Calu3 (cell line): ENCODE data around the gene PKP3. TPM values are rescaled to one million over a fixed set of nuclear protein-coding genes. Genes with fewer than 3 reads are reported as not detected.

ENCODE experiments used
- BruUV-seq: library from RNA; stranded (reverse); fragments of 400-500 nt; replicated peaks from 2 replicates; lab custom pipeline; 2021; lab: Mats Ljungman, UMichigan
- CTCF ChIA-PET: fragments of 300-600 bp; sonication (Branson Sonifier 250); formaldehyde crosslinking; loops from one replicate; lab custom pipeline; 2022; ENCODE audit warnings: antibody characterized with exemption; lab: Charles Lee
- DNase-seq: peaks from one replicate; pipeline ENCODE4 v3.0.0; 2022
- H3K27ac Mint-ChIP-seq: one replicate; pipeline ENCODE4 v1.8.0; 2022; ENCODE audit warnings: mixed read lengths; ENCODE audit not compliant: unreplicated experiment
- H3K27me3 Mint-ChIP-seq: one replicate; pipeline ENCODE4 v1.8.0; 2022; ENCODE audit warnings: mixed read lengths; ENCODE audit not compliant: unreplicated experiment
- H3K36me3 Mint-ChIP-seq: one replicate; pipeline ENCODE4 v1.8.0; 2022; ENCODE audit warnings: mild to moderate bottlenecking, moderate library complexity, mixed read lengths; ENCODE audit not compliant: insufficient read depth, unreplicated experiment
- H3K4me1 Mint-ChIP-seq: one replicate; pipeline ENCODE4 v1.8.0; 2022; ENCODE audit warnings: mild to moderate bottlenecking, low read depth, mixed read lengths; ENCODE audit not compliant: unreplicated experiment
- H3K4me3 Mint-ChIP-seq: one replicate; pipeline ENCODE4 v1.8.0; 2022; ENCODE audit warnings: mild to moderate bottlenecking, low read depth, moderate library complexity, mixed read lengths; ENCODE audit not compliant: unreplicated experiment
- H3K9me3 Mint-ChIP-seq: one replicate; pipeline ENCODE4 v1.8.0; 2022; ENCODE audit warnings: low read depth, mixed read lengths; ENCODE audit not compliant: unreplicated experiment
- CTCF ChIP-seq: fragments of 200-600 bp; IDR thresholded peaks from one replicate; pipeline ENCODE4 v1.8.0; 2022; ENCODE audit warnings: antibody characterized with exemption; ENCODE audit not compliant: unreplicated experiment
- intact Hi-C: fragments of 100-400 bp; cut with micrococcal nuclease; formaldehyde crosslinking; loops from one replicate; pipeline ENCODE4 v1.10.0; 2022; ENCODE audit not compliant: unreplicated experiment
- total RNA-seq: library from RNA; stranded (reverse); gene quantifications from 2 replicates; pipeline ENCODE4 v1.2.3, GENCODE V29; 2022

The PKP3 gene
- total RNA-seq, 1 experiment from 2014 or later: 128 TPM

- DNase-seq: no peak
- CTCF ChIA-PET: interaction anchor here (1.2 kb wide), 1 partner anchor 30 kb away, joined by 6 read pairs; no protein-coding TSS in a partner anchor
- intact Hi-C loops: no loop called here
- Mint-ChIP-seq H3K27ac (no peak overlapping the region), H3K9me3 (no peaks in the 10 kb centered on the region), H3K36me3 (peaks cover 39% of the 10 kb centered on the region), H3K27me3 (no peaks in the 10 kb centered on the region), H3K4me1 (peaks cover 7% of the 10 kb centered on the region), H3K4me3 (peak overlapping the region; percentile 78)
- TF ChIP-seq CTCF: no peak
- BruUV-seq: no TSS peak
Measured at GRCh38 chr11:417652-418342, 23.8 kb downstream of the PKP3 start.

GRCh38 chr11:418343-419247, 24.6 kb downstream of the PKP3 start:
- Mint-ChIP-seq H3K27ac (peak overlapping the region; percentile 36), H3K36me3 (peaks cover 33% of the 10 kb centered on the region), H3K9me3 (no peaks in the 10 kb centered on the region), H3K27me3 (no peaks in the 10 kb centered on the region), H3K4me1 (peaks cover 7% of the 10 kb centered on the region), H3K4me3 (no peak overlapping the region)
- TF ChIP-seq CTCF: no peak
- intact Hi-C loops: no loop called here
- no peak for DNase-seq
- CTCF ChIA-PET: no interaction called here
- BruUV-seq: no TSS peak

GRCh38 chr11:419248-420005, 25.4 kb downstream of the PKP3 start:
- TF ChIP-seq CTCF: no peak
- CTCF ChIA-PET: no interaction called here
- no TSS peak for BruUV-seq
- Mint-ChIP-seq H3K4me3 (no peak overlapping the region), H3K27ac (no peak overlapping the region), H3K27me3 (no peaks in the 10 kb centered on the region), H3K9me3 (peaks cover 1% of the 10 kb centered on the region), H3K36me3 (peaks cover 32% of the 10 kb centered on the region), H3K4me1 (peaks cover 7% of the 10 kb centered on the region)
- intact Hi-C loops: no loop called here
- DNase-seq: no peak
